Activated CD8-positive, alpha-beta T cell treated with anti-CD3 and anti-CD28 coated beads for 36 hours (primary cell): ENCODE data around the gene SERPINB10. TPM values are rescaled to one million over a fixed set of nuclear protein-coding genes. Genes with fewer than 3 reads are reported as not detected.
A peak's percentile ranks its signal among the peaks of the same experiment; 100 is the strongest.

Source experiments
- ATAC-seq: fragments of 200-7000 bp; cut with Tn5 transposase; one replicate; pipeline ENCODE4 v1.10.0; 2021; ENCODE audit warnings: mild to moderate bottlenecking, moderate library complexity
- CTCF ChIA-PET: fragments of 350-600 bp; sonication (Branson Sonifier 250); formaldehyde crosslinking; loops from one replicate; lab custom pipeline; 2021; ENCODE audit warnings: antibody characterized with exemption; lab: Charles Lee
- POLR2A ChIA-PET: fragments of 350-600 bp; sonication (Branson Sonifier 250); formaldehyde crosslinking; loops from one replicate; lab custom pipeline; 2021; ENCODE audit warnings: antibody characterized with exemption; lab: Charles Lee
- DNase-seq: peaks from one replicate; pipeline ENCODE4 v3.0.0-alpha.2; 2020
- H3K27ac Mint-ChIP-seq: one replicate; pipeline ENCODE4 v1.8.0; 2021; ENCODE audit warnings: mild to moderate bottlenecking, mixed read lengths
- H3K27me3 Mint-ChIP-seq: one replicate; pipeline ENCODE4 v1.8.0; 2021; ENCODE audit warnings: mixed read lengths
- H3K36me3 Mint-ChIP-seq: one replicate; pipeline ENCODE4 v1.8.0; 2021; ENCODE audit warnings: low read depth, mixed read lengths
- H3K4me1 Mint-ChIP-seq: one replicate; pipeline ENCODE4 v1.8.0; 2021; ENCODE audit warnings: low read depth, mixed read lengths
- H3K4me3 Mint-ChIP-seq: one replicate; pipeline ENCODE4 v1.8.0; 2021; ENCODE audit warnings: mild to moderate bottlenecking, moderate library complexity, mixed read lengths
- H3K9me3 Mint-ChIP-seq: one replicate; pipeline ENCODE4 v1.8.0; 2021; ENCODE audit warnings: mixed read lengths
- CTCF ChIP-seq: fragments of 200-600 bp; IDR thresholded peaks from one replicate; pipeline ENCODE4 v1.8.0; 2022; ENCODE audit warnings: antibody characterized with exemption, mild to moderate bottlenecking
- intact Hi-C: fragments of 100-400 bp; cut with micrococcal nuclease; formaldehyde crosslinking; loops from one replicate; pipeline ENCODE4 v1.10.0; 2022
- total RNA-seq, 2 experiments: library from RNA; stranded (reverse); gene quantifications; one replicate each; pipeline ENCODE4 v1.2.3, GENCODE V29; 2021

The SERPINB10 gene
- total RNA-seq, 2 experiments from 2014 or later: not detected

GRCh38 chr18:63872586-63872985 lies 35.2 kb upstream of the SERPINB10 start:
- ATAC-seq: no peak
- no peak overlapping the region for H3K27ac Mint-ChIP-seq
- no peaks in the 10 kb centered on the region for H3K9me3 Mint-ChIP-seq

GRCh38 chr18:63878343-63878742 lies 29.4 kb upstream of the SERPINB10 start:
- H3K9me3 Mint-ChIP-seq: no peaks in the 10 kb centered on the region
- TF ChIP-seq CTCF: no peak
- DNase-seq (no peak), ATAC-seq (no peak)
- H3K4me3 Mint-ChIP-seq: no peak overlapping the region
- H3K36me3 Mint-ChIP-seq: no peaks in the 10 kb centered on the region
- ChIA-PET POLR2A (no interaction called here), CTCF (no interaction called here)
- no peak overlapping the region for H3K27ac Mint-ChIP-seq
- peaks cover 5% of the 10 kb centered on the region for H3K27me3 Mint-ChIP-seq
- peaks cover 4% of the 10 kb centered on the region for H3K4me1 Mint-ChIP-seq
- intact Hi-C loops: no loop called here

More at GRCh38 chr18:63872586-63872985, 35.2 kb upstream of the SERPINB10 start:
- H3K27me3 Mint-ChIP-seq: peaks cover 10% of the 10 kb centered on the region
- no peak for DNase-seq
- H3K4me3 Mint-ChIP-seq: no peak overlapping the region
- ChIA-PET POLR2A (no interaction called here), CTCF (no interaction called here)
- no peaks in the 10 kb centered on the region for H3K4me1 Mint-ChIP-seq
- no peaks in the 10 kb centered on the region for H3K36me3 Mint-ChIP-seq
- no peak for TF ChIP-seq CTCF
- intact Hi-C loops: no loop called here

- POLR2A ChIA-PET: no interaction called here
- peaks cover 4% of the 10 kb centered on the region for H3K4me1 Mint-ChIP-seq
- intact Hi-C loops: no loop called here
- no peak overlapping the region for H3K4me3 Mint-ChIP-seq
- no peak overlapping the region for H3K27ac Mint-ChIP-seq
- H3K36me3 Mint-ChIP-seq: no peaks in the 10 kb centered on the region
- no peaks in the 10 kb centered on the region for H3K9me3 Mint-ChIP-seq
- H3K27me3 Mint-ChIP-seq: peaks cover 7% of the 10 kb centered on the region
- no peak for TF ChIP-seq CTCF
- DNase-seq (no peak), ATAC-seq (no peak)
- CTCF ChIA-PET: no interaction called here
Measured at GRCh38 chr18:63878925-63879324, 28.8 kb upstream of the SERPINB10 start.

GRCh38 chr18:63879709-63880108 lies 28.0 kb upstream of the SERPINB10 start:
- no peak overlapping the region for H3K27ac Mint-ChIP-seq
- H3K4me3 Mint-ChIP-seq: no peak overlapping the region
- no peaks in the 10 kb centered on the region for H3K36me3 Mint-ChIP-seq
- ATAC-seq (no peak), DNase-seq (no peak)
- ChIA-PET POLR2A (no interaction called here), CTCF (no interaction called here)
- H3K9me3 Mint-ChIP-seq: no peaks in the 10 kb centered on the region
- peaks cover 4% of the 10 kb centered on the region for H3K4me1 Mint-ChIP-seq
- no peak for TF ChIP-seq CTCF
- intact Hi-C loops: no loop called here
- peaks cover 11% of the 10 kb centered on the region for H3K27me3 Mint-ChIP-seq

- ChIA-PET POLR2A (no interaction called here), CTCF (no interaction called here)
- Mint-ChIP-seq H3K27me3 (peaks cover 15% of the 10 kb centered on the region), H3K27ac (no peak overlapping the region), H3K4me1 (peaks cover 4% of the 10 kb centered on the region), H3K4me3 (no peak overlapping the region), H3K36me3 (no peaks in the 10 kb centered on the region), H3K9me3 (no peaks in the 10 kb centered on the region)
- intact Hi-C loops: no loop called here
- ATAC-seq: peak; percentile 49
- no peak for TF ChIP-seq CTCF
- peak; percentile 4 for DNase-seq
Measured at GRCh38 chr18:63881851-63882250, 25.9 kb upstream of the SERPINB10 start.
